GM21786 (cell line): Measurements from ENCODE around the gene MLKL.

Experiments used
- ATAC-seq: cut with Tn5 transposase; IDR thresholded peaks from one replicate; pipeline ENCODE4 v1.9.1; 2021; ENCODE audit not compliant: unreplicated experiment

MLKL gene

GRCh38 chr16:74700438-74701225 lies at the start of gene MLKL:
Gene MLKL (minus strand): TSS chr16:74700862. CDS start chr16:74695757, 5,105 bp downstream.
- peak; percentile 35 for ATAC-seq

GRCh38 chr16:74749291-74750055 lies 48.8 kb upstream of the MLKL start:
- no peak for ATAC-seq

- ATAC-seq, result no peak
These were observed 48.0 kb upstream of the MLKL start for GRCh38 chr16:74748616-74749026.

GRCh38 chr16:74747716-74748615 lies 47.3 kb upstream of the MLKL start:
- no peak for ATAC-seq

- ATAC-seq, result no peak
These were observed 45.3 kb upstream of the MLKL start for GRCh38 chr16:74745926-74746325.

GRCh38 chr16:74745109-74745615 lies 44.5 kb upstream of the MLKL start:
- ATAC-seq, result no peak

- ATAC-seq, result no peak
These were observed 43.9 kb upstream of the MLKL start for GRCh38 chr16:74744566-74744965.

- no peak for ATAC-seq
These were observed 43.1 kb upstream of the MLKL start for GRCh38 chr16:74743668-74744299.

- no peak for ATAC-seq
These were observed 42.5 kb upstream of the MLKL start for GRCh38 chr16:74743045-74743667.

- no peak for ATAC-seq
These were observed 41.4 kb upstream of the MLKL start for GRCh38 chr16:74742051-74742481.

GRCh38 chr16:74740795-74741304 lies 40.2 kb upstream of the MLKL start:
- no peak for ATAC-seq

- no peak for ATAC-seq
These were observed 38.6 kb upstream of the MLKL start for GRCh38 chr16:74739275-74739674.

- ATAC-seq, result no peak
These were observed 38.2 kb upstream of the MLKL start for GRCh38 chr16:74738816-74739215.

- no peak for ATAC-seq
These were observed 37.5 kb upstream of the MLKL start for GRCh38 chr16:74738113-74738541.

- no peak for ATAC-seq
These were observed 36.9 kb upstream of the MLKL start for GRCh38 chr16:74737521-74737920.

GRCh38 chr16:74736531-74737157 lies 36.0 kb upstream of the MLKL start:
- ATAC-seq, result no peak

- ATAC-seq, result no peak
These were observed 34.9 kb upstream of the MLKL start for GRCh38 chr16:74735554-74735953.

GRCh38 chr16:74735162-74735452 lies 34.4 kb upstream of the MLKL start:
- ATAC-seq, result no peak

- no peak for ATAC-seq
These were observed 33.9 kb upstream of the MLKL start for GRCh38 chr16:74734361-74735161.
